Activated CD8-positive, alpha-beta memory T cell treated with anti-CD3 and anti-CD28 coated beads for 4 hours (primary cell): ENCODE data around the gene PARVA.

Source experiments
- DNase-seq, 2 donors: peaks; one replicate each; pipeline ENCODE4 v3.0.0-alpha.2; 2020; ENCODE audit warnings: low read depth in 2 of 2

The PARVA gene

GRCh38 chr11:12459865-12460444 is 82.6 kb downstream of the PARVA start:
- DNase-seq, result no peak

GRCh38 chr11:12460466-12460865 is 83.1 kb downstream of the PARVA start:
- DNase-seq, result no peak

- no peak for DNase-seq
Observed at GRCh38 chr11:12461516-12461915, 84.1 kb downstream of the PARVA start.

GRCh38 chr11:12464303-12464702 is 86.9 kb downstream of the PARVA start:
- DNase-seq, result no peak

- no peak for DNase-seq
Observed at GRCh38 chr11:12465332-12465731, 88.0 kb downstream of the PARVA start.

- no peak for DNase-seq
Observed at GRCh38 chr11:12467610-12468009, 90.2 kb downstream of the PARVA start.

GRCh38 chr11:12469451-12469850 is 92.1 kb downstream of the PARVA start:
- DNase-seq, result no peak

GRCh38 chr11:12470236-12470635 is 92.9 kb downstream of the PARVA start:
- DNase-seq, result no peak

- DNase-seq, result no peak
Observed at GRCh38 chr11:12472401-12473005, 95.1 kb downstream of the PARVA start.

- DNase-seq, result no peak
Observed at GRCh38 chr11:12473381-12473780, 96.0 kb downstream of the PARVA start.

- no peak for DNase-seq
Observed at GRCh38 chr11:12474871-12475270, 97.5 kb downstream of the PARVA start.

GRCh38 chr11:12478743-12479142 is 101.4 kb downstream of the PARVA start:
- DNase-seq, result no peak

GRCh38 chr11:12480401-12480800 is 103.0 kb downstream of the PARVA start:
- DNase-seq, result no peak

- DNase-seq, result no peak
Observed at GRCh38 chr11:12482839-12483238, 105.5 kb downstream of the PARVA start.

- no peak for DNase-seq
Observed at GRCh38 chr11:12483604-12484003, 106.2 kb downstream of the PARVA start.

GRCh38 chr11:12485328-12485727 is 108.0 kb downstream of the PARVA start:
- no peak for DNase-seq

GRCh38 chr11:12489246-12489772 is 111.9 kb downstream of the PARVA start:
- no peak for DNase-seq

- DNase-seq, result no peak
Observed at GRCh38 chr11:12494699-12495098, 117.3 kb downstream of the PARVA start.

- no peak for DNase-seq
Observed at GRCh38 chr11:12496181-12497025, 119.0 kb downstream of the PARVA start.

GRCh38 chr11:12497431-12497830 is 120.1 kb downstream of the PARVA start:
- no peak for DNase-seq

GRCh38 chr11:12499071-12499470 is 121.7 kb downstream of the PARVA start:
- no peak for DNase-seq

GRCh38 chr11:12502046-12502445 is 124.7 kb downstream of the PARVA start:
- DNase-seq, result no peak

GRCh38 chr11:12503039-12503484 is 125.7 kb downstream of the PARVA start:
- DNase-seq, result no peak
